ENCODE data around the gene TH.

The TH gene

DNA sequence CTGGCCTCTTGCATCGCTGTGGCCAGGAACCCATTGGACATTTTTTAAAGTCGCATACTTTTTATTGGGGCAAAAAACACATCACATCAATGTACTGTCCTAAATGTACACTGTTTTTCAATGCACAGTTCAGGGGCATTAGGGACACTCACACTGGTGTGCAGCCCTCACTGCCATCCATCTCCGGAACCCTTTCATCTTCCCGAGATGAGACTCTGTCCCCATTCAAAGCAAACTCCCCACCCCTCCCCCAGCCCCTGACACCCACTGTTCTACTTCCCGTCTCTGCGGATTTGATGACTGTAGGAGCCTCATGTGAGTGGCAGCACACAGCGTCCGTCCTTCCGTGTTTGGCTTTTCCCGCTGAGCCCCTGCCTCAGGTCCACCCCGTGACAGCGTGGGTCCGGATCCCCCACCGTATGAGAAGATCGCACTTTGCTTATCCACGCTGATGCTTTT, 41.8 kb upstream of the TH start:
- H2BK120ac ChIP-seq (ENCODE audit: low read depth, low read length) = no peak overlapping the region
- 51% methylated on average over 10 of the region's 16 CpGs for WGBS

DNA sequence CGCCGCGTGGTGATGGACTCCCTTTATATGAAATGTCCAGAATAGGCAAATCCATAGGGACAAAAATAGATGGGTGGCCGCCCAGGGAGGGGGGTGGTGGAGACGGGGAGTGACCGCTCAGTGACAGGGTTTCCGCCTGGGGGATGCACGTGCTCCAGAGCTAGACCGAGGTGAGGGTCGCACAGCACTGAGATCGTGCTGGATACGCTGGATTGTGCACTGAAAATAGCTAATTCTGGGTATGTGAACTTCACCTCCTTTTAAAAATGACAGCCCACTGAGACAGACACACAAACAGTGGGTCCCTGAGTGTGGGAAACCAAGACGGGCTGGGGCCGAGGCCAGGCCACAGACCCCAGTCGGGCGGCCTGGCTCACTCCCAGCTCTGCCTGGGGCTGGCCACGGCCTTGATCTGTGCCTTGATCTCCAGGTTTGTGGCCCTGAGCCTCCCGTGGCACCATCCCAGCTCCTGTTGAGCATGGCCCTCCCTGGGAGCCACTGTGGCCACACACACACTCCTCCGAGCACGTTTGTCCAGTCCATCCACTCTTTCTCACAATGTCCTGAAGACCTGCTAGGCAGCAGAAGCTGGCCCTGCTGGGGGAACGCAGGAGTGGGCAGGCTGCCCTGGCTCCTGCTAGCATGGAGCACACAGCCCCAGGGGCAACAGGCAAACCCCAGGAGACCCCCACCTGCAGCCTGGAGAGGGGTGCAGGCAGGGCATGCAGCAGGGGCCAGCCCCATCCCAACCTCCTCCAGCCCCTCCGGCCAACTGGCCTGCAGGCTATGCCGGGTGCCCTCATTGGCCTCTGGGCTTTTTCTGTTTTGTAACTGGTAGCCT, 41.0 kb upstream of the TH start:
- Histone ChIP-seq H3K27ac (ENCODE audit: low read length, poor library complexity, severe bottlenecking) (no peak overlapping the region), H3K23ac (ENCODE audit: low read length in 2 of 2) (no peak overlapping the region), H3K9me3 (ENCODE audit: control insufficient read depth, low read length) (peaks cover under 1% of the 10 kb centered on the region), H2AK5ac (ENCODE audit: low read length, severe bottlenecking) (no peak overlapping the region), H3K14ac (ENCODE audit: low read length in 2 of 2) (no peak overlapping the region), H3K27me3 (ENCODE audit: control insufficient read depth in 1 of 2, insufficient read depth in 1 of 2, low read length in 2 of 2) (peaks cover 13 to 45% of the 10 kb centered on the region in 2 experiments), H2BK120ac (ENCODE audit: low read depth, low read length) (no peak overlapping the region), H3K4me3 (ENCODE audit: insufficient read depth in 1 of 2, low read depth in 1 of 2, low read length in 2 of 2) (no peak overlapping the region), H3K79me1 (replicated peaks; ENCODE audit: low read length, poor library complexity, severe bottlenecking) (no peaks in the 10 kb centered on the region), H3K9ac (ENCODE audit: low read length) (no peak overlapping the region), H2BK5ac (ENCODE audit: low read depth, low read length, poor library complexity, severe bottlenecking) (no peak overlapping the region), H3K18ac (ENCODE audit: low read depth in 1 of 2, low read length in 2 of 2) (no peak overlapping the region), H2BK15ac (ENCODE audit: low read depth, poor library complexity, severe bottlenecking) (no peak overlapping the region), H3K4me1 (ENCODE audit: control insufficient read depth, insufficient read depth, low read depth, low read length) (peaks cover 56% of the 10 kb centered on the region), H3K36me3 (ENCODE audit: control insufficient read depth in 1 of 2, insufficient read depth in 2 of 2, low read depth in 1 of 2, low read length in 2 of 2) (peaks cover 0 to 2% of the 10 kb centered on the region in 2 experiments), H2BK12ac (ENCODE audit: low read length in 2 of 2) (no peak overlapping the region), H4K8ac (ENCODE audit: low read length) (no peak overlapping the region), H2AFZ (ENCODE audit: low read depth, low read length) (no peak overlapping the region), H3K4me2 (ENCODE audit: low read length, poor library complexity, severe bottlenecking) (no peak overlapping the region), H3K4ac (ENCODE audit: low read depth in 1 of 2, low read length in 2 of 2) (no peak overlapping the region), H4K91ac (ENCODE audit: low read length) (no peak overlapping the region)
- DNase-seq = no peak
- WGBS = 93% methylated on average over 17 of the region's 23 CpGs

More for the DNA sequence above, 41.8 kb upstream of the TH start:
- Histone ChIP-seq H2BK15ac (ENCODE audit: low read depth, poor library complexity, severe bottlenecking) (no peak overlapping the region), H2AK5ac (ENCODE audit: low read length, severe bottlenecking) (no peak overlapping the region), H2BK5ac (ENCODE audit: low read depth, low read length, poor library complexity, severe bottlenecking) (no peak overlapping the region), H3K4me3 (ENCODE audit: insufficient read depth in 1 of 2, low read depth in 1 of 2, low read length in 2 of 2) (no peak overlapping the region), H3K36me3 (ENCODE audit: control insufficient read depth in 1 of 2, insufficient read depth in 2 of 2, low read depth in 1 of 2, low read length in 2 of 2) (peaks cover 0 to 2% of the 10 kb centered on the region in 2 experiments), H3K27ac (ENCODE audit: low read length, poor library complexity, severe bottlenecking) (no peak overlapping the region), H3K23ac (ENCODE audit: low read length in 2 of 2) (no peak overlapping the region), H2BK12ac (ENCODE audit: low read length in 2 of 2) (no peak overlapping the region), H3K79me1 (replicated peaks; ENCODE audit: low read length, poor library complexity, severe bottlenecking) (no peaks in the 10 kb centered on the region), H3K27me3 (ENCODE audit: control insufficient read depth in 1 of 2, insufficient read depth in 1 of 2, low read length in 2 of 2) (peaks cover 20 to 53% of the 10 kb centered on the region in 2 experiments), H3K14ac (ENCODE audit: low read length in 2 of 2) (no peak overlapping the region), H4K91ac (ENCODE audit: low read length) (no peak overlapping the region), H3K18ac (ENCODE audit: low read depth in 1 of 2, low read length in 2 of 2) (no peak overlapping the region), H3K9me3 (ENCODE audit: control insufficient read depth, low read length) (no peaks in the 10 kb centered on the region), H3K9ac (ENCODE audit: low read length) (no peak overlapping the region), H3K4me2 (ENCODE audit: low read length, poor library complexity, severe bottlenecking) (no peak overlapping the region), H4K8ac (ENCODE audit: low read length) (no peak overlapping the region), H3K4me1 (ENCODE audit: control insufficient read depth, insufficient read depth, low read depth, low read length) (peaks cover 49% of the 10 kb centered on the region), H2AFZ (ENCODE audit: low read depth, low read length) (no peak overlapping the region), H3K4ac (ENCODE audit: low read depth in 1 of 2, low read length in 2 of 2) (no peak overlapping the region)
- DNase-seq = no peak

DNA sequence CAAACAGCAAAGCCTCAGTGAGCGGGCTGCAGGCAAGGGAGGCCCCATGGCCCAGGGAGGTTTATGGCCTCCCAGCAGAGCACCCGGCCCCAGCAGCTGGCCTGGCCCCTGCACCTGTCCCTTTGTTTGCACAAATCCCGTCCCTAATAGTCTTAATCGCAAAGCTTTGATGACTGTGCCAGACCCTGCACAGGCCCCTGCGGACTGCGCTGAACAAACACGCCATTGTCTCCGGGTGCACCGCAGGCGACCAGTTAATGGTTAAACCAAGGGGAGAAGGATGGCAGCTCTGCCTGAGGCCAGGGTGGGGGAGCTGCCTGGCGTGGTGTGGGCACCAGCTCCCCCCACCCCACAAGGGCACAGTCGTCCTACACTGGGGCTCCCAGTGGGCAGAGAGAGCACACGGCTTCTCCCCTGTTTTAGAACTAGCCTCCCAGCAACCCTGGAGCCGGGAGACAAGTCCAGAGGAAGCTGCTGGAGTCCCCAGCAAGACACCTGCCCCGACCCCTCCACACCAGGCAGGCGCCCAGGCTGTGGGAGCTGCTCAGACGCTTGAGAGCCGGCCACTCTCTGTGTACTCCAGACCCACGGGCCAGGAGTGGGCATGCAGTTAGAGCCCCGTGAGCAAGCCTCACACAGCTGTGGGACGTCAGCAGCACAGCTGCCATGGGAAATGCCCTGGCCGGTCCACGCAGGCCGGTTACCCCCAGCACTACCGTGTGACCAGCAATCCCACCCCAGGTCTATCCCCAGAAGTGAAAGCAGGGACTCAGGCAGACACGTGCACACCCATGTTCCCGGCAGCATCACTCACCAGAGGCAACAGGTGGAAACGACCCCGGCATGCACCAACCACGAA, 39.7 kb upstream of the TH start:
- Histone ChIP-seq H3K4me2 (ENCODE audit: low read length, poor library complexity, severe bottlenecking) (peak overlapping the region; percentile 4), H3K23ac (ENCODE audit: low read length in 2 of 2) (no peak overlapping the region), H3K18ac (ENCODE audit: low read depth in 1 of 2, low read length in 2 of 2) (no peak overlapping the region), H3K27ac (ENCODE audit: low read length, poor library complexity, severe bottlenecking) (no peak overlapping the region), H2BK5ac (ENCODE audit: low read depth, low read length, poor library complexity, severe bottlenecking) (no peak overlapping the region), H3K9ac (ENCODE audit: low read length) (no peak overlapping the region), H2BK15ac (ENCODE audit: low read depth, poor library complexity, severe bottlenecking) (no peak overlapping the region), H3K27me3 (ENCODE audit: control insufficient read depth in 1 of 2, insufficient read depth in 1 of 2, low read length in 2 of 2) (peaks cover 7 to 35% of the 10 kb centered on the region in 2 experiments), H3K36me3 (ENCODE audit: control insufficient read depth in 1 of 2, insufficient read depth in 2 of 2, low read depth in 1 of 2, low read length in 2 of 2) (peaks cover 0 to 2% of the 10 kb centered on the region in 2 experiments), H4K91ac (ENCODE audit: low read length) (no peak overlapping the region), H2AK5ac (ENCODE audit: low read length, severe bottlenecking) (no peak overlapping the region), H3K4me3 (ENCODE audit: insufficient read depth in 1 of 2, low read depth in 1 of 2, low read length in 2 of 2) (no peak overlapping the region), H3K14ac (ENCODE audit: low read length in 2 of 2) (no peak overlapping the region), H2AFZ (ENCODE audit: low read depth, low read length) (no peak overlapping the region), H3K4me1 (ENCODE audit: control insufficient read depth, insufficient read depth, low read depth, low read length) (peaks cover 57% of the 10 kb centered on the region), H3K4ac (ENCODE audit: low read depth in 1 of 2, low read length in 2 of 2) (no peak overlapping the region), H2BK120ac (ENCODE audit: low read depth, low read length) (no peak overlapping the region), H3K79me1 (replicated peaks; ENCODE audit: low read length, poor library complexity, severe bottlenecking) (no peaks in the 10 kb centered on the region), H2BK12ac (ENCODE audit: low read length in 2 of 2) (no peak overlapping the region), H4K8ac (ENCODE audit: low read length) (no peak overlapping the region), H3K9me3 (ENCODE audit: control insufficient read depth, low read length) (peaks cover 5% of the 10 kb centered on the region)
- DNase-seq = no peak
- WGBS = 84% methylated on average over 29 of the region's 30 CpGs

All from mesenchymal stem cell (in vitro differentiated cells and primary cell).